K562 (cell line): Measurements from ENCODE around the gene CBX2. TPM values are rescaled to one million over a fixed set of nuclear protein-coding genes. Genes with fewer than 3 reads are reported as not detected.

ENCODE experiments used
- ESRRB ChIP-seq: fragments of 250-450 bp; sonication (Bioruptor Pico); IDR thresholded peaks from 2 replicates; pipeline ENCODE4 v1.5.0; 2020; ENCODE audit warnings: mild to moderate bottlenecking, moderate library complexity, borderline replicate concordance
- HLTF ChIP-seq: fragments of 450-650 bp; IDR thresholded peaks from 2 replicates; pipeline ENCODE4 v1.6.1; 2016
- NRF1 ChIP-seq, 2 experiments: fragments of 450-650 bp; IDR thresholded peaks in 1 of 2; conservative IDR thresholded peaks in 1 of 2; 2 replicates each; pipeline ENCODE4 v1.6.1; 2014; ENCODE audit warnings: mild to moderate bottlenecking in 2 of 2
- RNF2 ChIP-seq: sonication (generic); IDR thresholded peaks from 2 replicates; pipeline ENCODE4 v1.6.1; 2016
- TAF7 ChIP-seq: fragments of 450-650 bp; IDR thresholded peaks from 2 replicates; pipeline ENCODE4 v1.6.1; 2016; ENCODE audit warnings: missing genetic modification characterization, missing compliant biosample characterization
- ZNF584 ChIP-seq: fragments of 200-800 bp; sonication (Bioruptor generic); IDR thresholded peaks from 2 replicates; pipeline ENCODE4 v1.6.1; 2016; ENCODE audit warnings: low read depth, mild to moderate bottlenecking, missing genetic modification characterization, missing compliant biosample characterization
- ZNF589 ChIP-seq: fragments of 200-800 bp; sonication (Bioruptor generic); IDR thresholded peaks from 2 replicates; pipeline ENCODE4 v1.6.1; 2016; ENCODE audit warnings: low read depth, missing genetic modification characterization, missing compliant biosample characterization
- polyA plus RNA-seq, 8 experiments: library from polyadenylated mRNA; depleted of rRNA in 4 of 8; stranded (reverse) in 5 of 8; unstranded in 3 of 8; fragments of >200 nt; fragmentation: Nextera tagmentation in 2 of 8; fragmentation: Illumina TruSeq in 1 of 8; extraction: Ambion mirVana in 2 of 8; extraction: Trizol in 1 of 8; gene quantifications; 2 replicates each; pipeline versions ENCODE4 v1.2.1 to v1.2.3, GENCODE V29; 2011 to 2014; ENCODE audit warnings: inconsistent platforms in 1 of 8, missing spikeins in 1 of 8
- total RNA-seq, 7 experiments: library from RNA; depleted of rRNA in 6 of 7; stranded (reverse); fragments of >200 nt in 6 of 7; fragmentation: Illumina TruSeq in 2 of 7; extraction: Trizol in 2 of 7; gene quantifications; 2 replicates each; pipeline versions ENCODE4 v1.2.1 to v1.2.3, GENCODE V29; 2011 to 2021; ENCODE audit warnings: low replicate concordance in 1 of 7
- TF ChIP-seq, protein P1 (sequence below), 2 experiments: fragments of 450-650 bp; IDR thresholded peaks; 2 replicates each; pipeline ENCODE4 v1.6.1; 2016
- TF ChIP-seq, protein P2 (sequence below): fragments of 450-650 bp; formaldehyde crosslinking; IDR thresholded peaks from 2 replicates; pipeline ENCODE4 v1.4.0; 2020; ENCODE audit warnings: mild to moderate bottlenecking
- TF ChIP-seq, protein P3 (sequence below): sonication (generic); formaldehyde crosslinking; IDR thresholded peaks from 2 replicates; pipeline ENCODE4 v1.8.0; 2022; ENCODE audit warnings: mild to moderate bottlenecking, missing genetic modification reagents
- TF ChIP-seq, protein P4 (sequence below): fragments of 450-650 bp; IDR thresholded peaks from 2 replicates; pipeline ENCODE4 v1.6.1; 2016; ENCODE audit warnings: missing biosample characterization, missing genetic modification characterization
- TF ChIP-seq, protein P5 (sequence below), 2 experiments: fragments of 450-650 bp in 1 of 2; sonication (generic) in 1 of 2; formaldehyde crosslinking in 1 of 2; IDR thresholded peaks; 2 replicates each; pipeline versions ENCODE4 v1.7.1 to v1.9.0; 2016 to 2022; ENCODE audit warnings: inconsistent platforms in 1 of 2, mild to moderate bottlenecking in 1 of 2, missing genetic modification reagents in 1 of 2

The CBX2 gene
- total and polyA plus RNA-seq, 9 of the 15 experiments (the other 6 are each of a cell fraction or from before 2014, with no cell fraction given), result 0.66 to 26.9 (median 13.9) TPM

DNA sequence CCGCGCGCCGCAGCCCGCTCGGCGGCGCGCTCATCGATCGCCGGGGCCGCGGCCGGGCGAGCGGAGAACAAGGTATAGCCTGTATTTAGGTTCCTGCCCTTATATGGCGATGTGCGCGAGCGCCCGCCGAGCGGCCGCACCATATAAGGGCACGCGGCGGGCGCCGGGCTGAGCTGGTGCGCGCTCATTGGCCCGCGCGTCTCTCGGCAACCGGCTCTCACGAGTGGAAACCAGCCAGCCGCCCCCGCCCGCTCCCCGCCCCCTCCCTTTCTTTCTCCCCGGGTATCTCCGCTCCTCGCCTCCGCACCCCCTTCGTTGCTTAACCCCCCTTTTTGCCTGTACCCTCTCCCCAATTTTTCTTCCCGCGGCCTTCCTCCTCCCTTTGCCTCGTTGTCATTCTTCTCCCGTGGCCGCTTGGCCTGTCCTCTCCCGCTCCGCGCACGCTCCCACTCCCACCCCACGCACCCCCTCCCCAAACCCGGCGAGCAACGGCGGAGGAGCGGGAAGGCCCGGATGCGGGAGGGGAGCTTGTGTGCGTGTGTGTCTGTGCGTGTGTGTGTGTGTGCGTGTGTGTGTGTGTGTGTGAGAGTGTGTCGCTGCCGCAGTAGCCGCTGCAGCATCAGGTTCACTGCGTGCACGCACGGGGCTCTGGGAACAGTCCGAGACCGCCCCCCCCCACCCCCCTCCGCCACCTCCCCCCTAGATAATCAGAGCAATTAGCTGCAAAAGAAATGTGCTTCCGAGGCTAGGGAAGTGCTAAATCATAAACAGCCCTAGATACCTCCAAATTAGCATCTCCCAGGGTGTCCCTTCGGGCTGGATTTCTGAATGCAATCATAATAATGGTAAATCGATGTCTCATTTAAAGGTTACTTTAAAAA, 32.4 kb downstream of the CBX2 start (continued):
- TF ChIP-seq, protein P1, sequence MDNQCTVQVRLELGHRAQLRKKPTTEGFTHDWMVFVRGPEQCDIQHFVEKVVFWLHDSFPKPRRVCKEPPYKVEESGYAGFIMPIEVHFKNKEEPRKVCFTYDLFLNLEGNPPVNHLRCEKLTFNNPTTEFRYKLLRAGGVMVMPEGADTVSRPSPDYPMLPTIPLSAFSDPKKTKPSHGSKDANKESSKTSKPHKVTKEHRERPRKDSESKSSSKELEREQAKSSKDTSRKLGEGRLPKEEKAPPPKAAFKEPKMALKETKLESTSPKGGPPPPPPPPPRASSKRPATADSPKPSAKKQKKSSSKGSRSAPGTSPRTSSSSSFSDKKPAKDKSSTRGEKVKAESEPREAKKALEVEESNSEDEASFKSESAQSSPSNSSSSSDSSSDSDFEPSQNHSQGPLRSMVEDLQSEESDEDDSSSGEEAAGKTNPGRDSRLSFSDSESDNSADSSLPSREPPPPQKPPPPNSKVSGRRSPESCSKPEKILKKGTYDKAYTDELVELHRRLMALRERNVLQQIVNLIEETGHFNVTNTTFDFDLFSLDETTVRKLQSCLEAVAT (IDR thresholded peaks at IDR 0.05), result peak; percentile 85 to 88; a peak in 3 of 4 replicates
- TF ChIP-seq HLTF, result peak; percentile 33; the same call in 1 of the 2 replicates
- TF ChIP-seq, protein P2, sequence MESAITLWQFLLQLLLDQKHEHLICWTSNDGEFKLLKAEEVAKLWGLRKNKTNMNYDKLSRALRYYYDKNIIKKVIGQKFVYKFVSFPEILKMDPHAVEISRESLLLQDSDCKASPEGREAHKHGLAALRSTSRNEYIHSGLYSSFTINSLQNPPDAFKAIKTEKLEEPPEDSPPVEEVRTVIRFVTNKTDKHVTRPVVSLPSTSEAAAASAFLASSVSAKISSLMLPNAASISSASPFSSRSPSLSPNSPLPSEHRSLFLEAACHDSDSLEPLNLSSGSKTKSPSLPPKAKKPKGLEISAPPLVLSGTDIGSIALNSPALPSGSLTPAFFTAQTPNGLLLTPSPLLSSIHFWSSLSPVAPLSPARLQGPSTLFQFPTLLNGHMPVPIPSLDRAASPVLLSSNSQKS (CRISPR knock-in tag), result no peak
- peak; percentile 65 to 66 for TF ChIP-seq NRF1 (conservative IDR thresholded peaks at IDR 0.05 in 1 of 2, IDR thresholded peaks at IDR 0.05 in 1 of 2)
- TF ChIP-seq, protein P3, sequence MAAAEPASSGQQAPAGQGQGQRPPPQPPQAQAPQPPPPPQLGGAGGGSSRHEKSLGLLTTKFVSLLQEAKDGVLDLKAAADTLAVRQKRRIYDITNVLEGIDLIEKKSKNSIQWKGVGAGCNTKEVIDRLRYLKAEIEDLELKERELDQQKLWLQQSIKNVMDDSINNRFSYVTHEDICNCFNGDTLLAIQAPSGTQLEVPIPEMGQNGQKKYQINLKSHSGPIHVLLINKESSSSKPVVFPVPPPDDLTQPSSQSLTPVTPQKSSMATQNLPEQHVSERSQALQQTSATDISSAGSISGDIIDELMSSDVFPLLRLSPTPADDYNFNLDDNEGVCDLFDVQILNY (CRISPR knock-in tag), result no peak
- 0 out of 2 replicates have a peak, but pooled peaks have one; percentile 32 for TF ChIP-seq ESRRB
- 0 out of 2 replicates have a peak, but pooled peaks have one; percentile 27 for TF ChIP-seq TAF7 (tag)
- TF ChIP-seq, protein P4, sequence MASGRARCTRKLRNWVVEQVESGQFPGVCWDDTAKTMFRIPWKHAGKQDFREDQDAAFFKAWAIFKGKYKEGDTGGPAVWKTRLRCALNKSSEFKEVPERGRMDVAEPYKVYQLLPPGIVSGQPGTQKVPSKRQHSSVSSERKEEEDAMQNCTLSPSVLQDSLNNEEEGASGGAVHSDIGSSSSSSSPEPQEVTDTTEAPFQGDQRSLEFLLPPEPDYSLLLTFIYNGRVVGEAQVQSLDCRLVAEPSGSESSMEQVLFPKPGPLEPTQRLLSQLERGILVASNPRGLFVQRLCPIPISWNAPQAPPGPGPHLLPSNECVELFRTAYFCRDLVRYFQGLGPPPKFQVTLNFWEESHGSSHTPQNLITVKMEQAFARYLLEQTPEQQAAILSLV (tag), result 0 out of 2 replicates have a peak, but pooled peaks have one; percentile 21
- TF ChIP-seq, protein P5, sequence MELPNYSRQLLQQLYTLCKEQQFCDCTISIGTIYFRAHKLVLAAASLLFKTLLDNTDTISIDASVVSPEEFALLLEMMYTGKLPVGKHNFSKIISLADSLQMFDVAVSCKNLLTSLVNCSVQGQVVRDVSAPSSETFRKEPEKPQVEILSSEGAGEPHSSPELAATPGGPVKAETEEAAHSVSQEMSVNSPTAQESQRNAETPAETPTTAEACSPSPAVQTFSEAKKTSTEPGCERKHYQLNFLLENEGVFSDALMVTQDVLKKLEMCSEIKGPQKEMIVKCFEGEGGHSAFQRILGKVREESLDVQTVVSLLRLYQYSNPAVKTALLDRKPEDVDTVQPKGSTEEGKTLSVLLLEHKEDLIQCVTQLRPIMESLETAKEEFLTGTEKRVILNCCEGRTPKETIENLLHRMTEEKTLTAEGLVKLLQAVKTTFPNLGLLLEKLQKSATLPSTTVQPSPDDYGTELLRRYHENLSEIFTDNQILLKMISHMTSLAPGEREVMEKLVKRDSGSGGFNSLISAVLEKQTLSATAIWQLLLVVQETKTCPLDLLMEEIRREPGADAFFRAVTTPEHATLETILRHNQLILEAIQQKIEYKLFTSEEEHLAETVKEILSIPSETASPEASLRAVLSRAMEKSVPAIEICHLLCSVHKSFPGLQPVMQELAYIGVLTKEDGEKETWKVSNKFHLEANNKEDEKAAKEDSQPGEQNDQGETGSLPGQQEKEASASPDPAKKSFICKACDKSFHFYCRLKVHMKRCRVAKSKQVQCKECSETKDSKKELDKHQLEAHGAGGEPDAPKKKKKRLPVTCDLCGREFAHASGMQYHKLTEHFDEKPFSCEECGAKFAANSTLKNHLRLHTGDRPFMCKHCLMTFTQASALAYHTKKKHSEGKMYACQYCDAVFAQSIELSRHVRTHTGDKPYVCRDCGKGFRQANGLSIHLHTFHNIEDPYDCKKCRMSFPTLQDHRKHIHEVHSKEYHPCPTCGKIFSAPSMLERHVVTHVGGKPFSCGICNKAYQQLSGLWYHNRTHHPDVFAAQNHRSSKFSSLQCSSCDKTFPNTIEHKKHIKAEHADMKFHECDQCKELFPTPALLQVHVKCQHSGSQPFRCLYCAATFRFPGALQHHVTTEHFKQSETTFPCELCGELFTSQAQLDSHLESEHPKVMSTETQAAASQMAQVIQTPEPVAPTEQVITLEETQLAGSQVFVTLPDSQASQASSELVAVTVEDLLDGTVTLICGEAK (IDR thresholded peaks at IDR 0.05), result peak; percentile 53
- TF ChIP-seq, protein P5 (CRISPR knock-in tag; IDR thresholded peaks at IDR 0.05), result no peak
- TF ChIP-seq ZNF589 (CRISPR knock-in tag), result peak; percentile 92
- no peak; the same call in 1 of the 2 replicates for TF ChIP-seq RNF2
- TF ChIP-seq ZNF584, result peak; percentile 82; the same call in 1 of the 2 replicates
